HG03442 (cell line): ENCODE data around the gene SLC66A3.

Source experiments
- ATAC-seq: cut with Tn5 transposase; IDR thresholded peaks from one replicate; pipeline ENCODE4 v1.9.1; 2021; ENCODE audit warnings: mild to moderate bottlenecking, moderate library complexity; ENCODE audit not compliant: unreplicated experiment

The SLC66A3 gene

GRCh38 chr2:11155381-11156035, at the start of gene SLC66A3:
Gene SLC66A3, plus strand, starts transcription at chr2:11155467. Its CDS starts 80 bp downstream, at chr2:11155547.
- peak; percentile 72 for ATAC-seq

DNA sequence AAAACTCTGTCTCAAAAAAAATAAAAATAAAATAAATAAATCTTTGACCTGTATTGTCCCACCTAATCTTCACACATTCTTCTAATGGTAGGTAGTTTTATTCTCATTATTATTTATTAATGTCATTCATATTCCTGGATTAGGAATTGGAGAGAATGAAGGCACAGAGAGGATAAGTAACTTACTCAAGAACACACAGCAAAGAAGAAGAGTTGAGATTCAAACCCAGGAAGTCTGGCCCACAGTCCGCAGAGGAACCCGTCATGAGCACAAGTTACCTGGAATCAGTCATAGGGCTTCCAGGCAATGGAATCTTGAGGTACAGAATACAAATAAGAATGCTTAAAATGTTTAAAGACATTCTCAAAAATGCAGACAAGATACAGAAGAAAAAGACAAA, 46.3 kb upstream of the SLC66A3 start:
- no peak for ATAC-seq

DNA sequence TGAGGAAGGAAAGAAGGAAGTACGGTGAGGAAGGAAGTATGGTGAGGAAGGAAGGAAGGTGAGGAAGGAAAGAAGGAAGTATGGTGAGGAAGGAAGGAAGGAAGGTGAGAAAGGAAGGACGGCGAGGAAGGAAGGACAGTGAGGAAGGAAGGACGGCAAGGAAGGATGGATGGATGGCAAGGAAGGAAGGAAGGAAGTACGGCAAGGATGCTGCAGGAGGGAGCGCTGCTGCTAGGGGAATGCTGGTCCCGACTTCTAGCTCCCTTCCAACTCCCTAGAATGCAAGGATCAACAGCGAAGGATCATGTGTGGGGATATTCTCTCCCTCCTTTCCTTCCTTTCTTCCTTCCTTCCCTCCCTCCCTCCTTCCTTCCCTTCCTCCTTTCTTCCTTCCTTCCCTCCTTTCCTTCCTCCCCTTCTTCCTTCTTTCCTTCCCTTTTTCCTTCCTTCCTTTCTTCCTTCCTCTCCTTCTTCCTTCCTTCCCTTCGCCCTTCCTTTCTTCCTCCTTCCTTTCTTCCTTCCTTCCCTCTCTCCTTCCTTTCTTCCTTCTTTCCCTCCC, 42.3 kb upstream of the SLC66A3 start:
- no peak for ATAC-seq

DNA sequence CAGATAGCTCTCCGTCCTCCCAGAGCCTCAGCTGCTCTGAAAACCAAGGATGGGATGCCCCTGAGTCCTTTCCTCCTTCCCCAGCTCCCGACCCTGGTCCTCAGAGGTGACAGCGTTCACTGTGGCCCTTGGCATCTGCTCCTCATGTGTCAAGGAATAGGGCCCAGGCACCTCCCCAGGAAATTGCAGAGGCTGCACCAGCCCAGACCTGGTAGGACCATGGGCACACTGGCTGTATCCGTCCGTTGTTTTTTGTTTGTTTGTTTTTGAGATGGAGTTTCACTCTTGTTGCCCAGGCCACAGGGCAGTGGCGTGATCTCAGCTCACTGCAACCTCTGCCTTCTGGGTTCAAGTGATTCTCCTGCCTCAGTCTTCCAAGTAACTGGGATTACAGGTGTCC, 37.5 kb upstream of the SLC66A3 start:
- no peak for ATAC-seq

DNA sequence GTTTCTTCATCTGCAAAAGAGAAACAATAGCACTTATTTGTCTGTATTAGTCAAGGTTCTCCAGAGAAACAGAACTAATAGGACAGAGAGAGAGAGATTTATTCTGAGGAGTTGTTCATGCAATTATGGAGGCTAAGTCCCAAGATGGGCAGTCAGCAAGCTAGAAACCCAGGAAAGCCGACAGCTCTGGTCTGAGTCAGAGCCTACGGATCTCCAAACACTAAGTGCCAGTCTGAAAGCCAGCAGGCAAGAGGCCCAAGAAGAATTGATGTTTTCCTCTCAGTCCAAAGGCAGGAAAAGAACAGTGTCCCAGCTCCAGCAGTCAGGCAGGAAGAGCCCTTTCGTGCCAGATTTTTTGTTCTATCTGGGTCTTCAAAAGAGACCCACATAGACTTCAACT, 36.5 kb upstream of the SLC66A3 start:
- no peak for ATAC-seq

GRCh38 chr2:11121099-11121822, 34.0 kb upstream of the SLC66A3 start:
- no peak for ATAC-seq

DNA sequence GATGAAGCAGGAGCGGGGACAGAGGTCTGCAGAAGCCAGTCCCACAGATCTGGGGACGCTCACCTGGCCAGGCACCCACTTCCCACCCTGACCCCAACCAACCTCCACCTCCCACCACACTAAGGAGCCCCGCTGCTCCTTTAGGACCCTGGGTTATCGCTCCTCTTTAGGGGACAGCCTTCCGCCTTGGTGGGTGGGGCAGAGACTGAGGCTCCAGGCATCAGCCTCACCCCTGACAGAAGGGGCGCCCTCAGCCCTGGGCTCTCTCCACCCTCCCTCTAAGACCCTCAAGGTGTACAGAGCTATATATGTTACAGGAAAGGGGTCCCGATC, 33.5 kb upstream of the SLC66A3 start:
- ATAC-seq, result no peak

- ATAC-seq, result no peak
Measured at GRCh38 chr2:11122380-11122779, 32.9 kb upstream of the SLC66A3 start.

- no peak for ATAC-seq
Measured at GRCh38 chr2:11123001-11123809, 32.1 kb upstream of the SLC66A3 start.

DNA sequence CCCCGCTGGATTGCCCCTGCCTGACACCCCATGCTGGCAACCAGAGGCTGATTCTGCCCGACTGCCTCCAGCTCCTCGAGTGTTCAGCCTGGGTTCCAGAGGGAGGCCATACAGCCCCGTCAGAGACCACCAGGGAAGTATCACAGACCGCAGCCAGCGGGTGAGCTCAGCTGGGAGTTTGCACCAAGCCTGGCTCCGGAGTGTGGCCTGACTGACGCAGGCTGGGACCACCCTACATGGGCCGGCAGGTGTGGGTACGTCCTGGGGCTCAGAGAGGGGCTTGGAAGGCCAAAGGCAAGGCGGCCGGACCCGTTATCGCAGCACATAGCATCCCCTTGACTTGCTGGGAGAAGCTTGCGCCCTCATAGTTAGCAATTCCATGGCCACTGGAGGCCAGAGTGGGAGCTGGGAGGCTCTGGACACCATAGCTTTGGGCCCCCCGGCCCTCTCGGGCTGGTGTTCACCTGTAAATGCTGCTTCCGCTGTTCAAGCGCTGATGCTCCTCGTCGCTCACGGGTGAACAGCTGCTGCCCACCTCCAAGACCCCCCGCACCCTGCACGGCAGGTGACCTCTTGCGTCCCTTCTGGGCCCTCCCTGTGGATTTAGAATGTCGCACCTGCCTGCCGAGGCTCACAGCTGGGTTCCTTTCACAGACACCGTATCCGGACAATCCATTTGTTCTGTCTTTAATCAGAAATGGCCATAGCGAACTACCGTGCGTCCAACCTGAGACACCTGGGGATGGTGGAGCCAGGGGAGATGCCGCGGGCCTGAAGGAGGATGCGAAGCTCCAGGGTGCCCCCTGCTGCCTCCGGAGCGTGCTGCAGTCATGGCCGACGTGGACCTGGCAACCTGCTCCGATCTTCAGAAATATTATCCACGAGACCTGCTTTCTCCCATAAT, 31.2 kb upstream of the SLC66A3 start:
- ATAC-seq, result no peak

GRCh38 chr2:11124760-11125068, 30.6 kb upstream of the SLC66A3 start:
- ATAC-seq, result no peak

- no peak for ATAC-seq
Measured at GRCh38 chr2:11127761-11128160, 27.5 kb upstream of the SLC66A3 start.

DNA sequence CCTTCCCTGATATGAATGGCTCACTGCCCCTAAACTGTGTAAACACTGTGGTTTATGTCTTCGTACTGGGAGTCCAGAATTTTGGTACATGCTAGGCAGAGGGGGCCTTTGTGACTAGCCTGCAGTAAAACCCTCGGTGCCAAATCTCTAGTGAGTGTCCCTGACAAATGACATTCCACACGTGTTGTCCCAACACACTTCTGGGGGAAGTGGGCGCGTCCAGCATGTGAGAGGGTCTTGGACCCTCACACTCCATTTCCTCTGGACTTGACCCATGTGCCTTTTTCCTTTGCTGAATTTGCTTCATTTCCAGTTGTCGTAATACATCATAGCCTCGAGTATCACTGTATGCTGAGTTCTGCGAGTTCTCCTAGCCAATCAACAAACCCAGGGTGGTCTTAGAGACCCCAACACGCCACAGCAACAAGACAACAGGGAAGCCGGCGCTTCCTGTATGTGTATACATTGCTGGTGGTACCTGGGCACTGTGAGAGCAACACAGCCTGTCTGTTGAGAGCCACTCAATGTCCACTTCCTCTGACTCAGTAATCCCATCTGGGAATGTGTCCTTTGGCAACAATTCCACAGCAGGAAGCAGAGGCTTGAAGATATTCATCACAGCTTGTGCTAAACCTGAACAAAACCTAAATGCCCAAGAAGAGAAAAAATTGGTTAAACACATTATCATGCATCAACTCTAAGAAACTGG, 26.9 kb upstream of the SLC66A3 start:
- no peak for ATAC-seq

- peak; percentile 53 for ATAC-seq
Measured at GRCh38 chr2:11129598-11130449, 25.4 kb upstream of the SLC66A3 start.

GRCh38 chr2:11131166-11131920, 23.9 kb upstream of the SLC66A3 start:
- no peak for ATAC-seq

- ATAC-seq, result no peak
Measured at GRCh38 chr2:11132036-11132671, 23.1 kb upstream of the SLC66A3 start.

DNA sequence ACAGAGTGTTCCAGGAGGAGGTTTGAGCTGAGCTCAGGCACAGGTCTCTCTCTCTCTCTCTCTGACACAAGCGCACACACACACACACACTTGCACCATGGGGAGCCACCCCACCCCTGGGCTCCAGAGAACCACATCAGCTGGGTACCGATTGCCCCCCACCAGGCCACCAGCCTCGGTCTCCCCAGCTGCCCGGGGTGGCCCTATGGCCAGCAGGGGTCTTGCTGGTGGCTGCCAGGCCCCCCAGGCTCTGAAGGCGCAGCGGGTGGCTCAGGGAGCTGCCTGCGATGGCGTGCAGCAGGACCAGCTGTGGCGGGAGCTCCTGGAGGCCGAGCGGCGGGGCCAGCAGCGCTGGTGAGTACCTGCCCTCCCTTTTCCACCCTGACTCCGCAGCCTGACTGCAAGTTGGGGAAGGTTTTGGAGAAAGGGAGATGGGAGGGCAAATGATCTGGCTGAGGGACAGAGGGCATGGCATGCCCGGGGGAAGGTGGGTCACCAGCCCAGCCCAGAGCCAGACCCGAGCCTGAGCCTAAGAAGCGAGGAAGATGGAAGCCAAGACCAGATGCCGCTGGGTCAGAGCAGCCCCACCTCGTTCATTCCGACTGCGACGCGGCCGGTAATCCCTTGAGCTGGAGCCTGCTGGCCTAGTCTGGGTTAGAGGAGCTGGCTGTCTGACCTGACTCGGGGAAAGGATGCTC, 21.9 kb upstream of the SLC66A3 start:
- ATAC-seq, result no peak
